HEK293 (cell line): ENCODE results near the gene GDAP2.

Experiments used
- ZNF24 ChIP-seq: fragments of 450-650 bp; formaldehyde crosslinking; IDR thresholded peaks from 2 replicates; pipeline ENCODE4 v1.5.1; 2016; ENCODE audit warnings: missing biosample characterization, missing genetic modification characterization
- TF ChIP-seq, protein P1 (sequence below): fragments of 450-650 bp; formaldehyde crosslinking; IDR thresholded peaks from 2 replicates; pipeline ENCODE4 v1.5.1; 2016; ENCODE audit warnings: missing biosample characterization, missing genetic modification characterization
- TF ChIP-seq, protein P2 (sequence below): fragments of 450-650 bp; formaldehyde crosslinking; IDR thresholded peaks from 2 replicates; pipeline ENCODE4 v1.5.0; 2017; ENCODE audit warnings: missing biosample characterization, missing genetic modification characterization, borderline replicate concordance

DNA sequence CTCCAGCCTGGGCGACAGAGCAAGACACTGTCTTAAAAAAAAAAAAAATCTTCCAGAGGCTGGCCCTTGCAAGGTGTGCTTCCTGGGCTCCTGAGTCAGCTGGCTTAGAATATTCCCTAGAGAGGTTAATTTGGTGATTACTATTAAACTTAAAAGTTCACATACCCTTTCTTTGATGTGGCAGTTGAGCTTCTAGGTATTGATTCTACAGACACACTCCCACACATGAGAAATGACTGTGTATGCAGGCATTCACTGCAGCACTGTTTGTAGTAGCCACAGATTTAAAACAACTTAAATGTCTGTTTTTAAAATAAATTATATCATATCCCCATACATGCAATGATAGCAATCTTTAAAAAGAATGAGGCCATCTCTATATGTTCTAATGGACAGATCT, 93.4 kb downstream of the GDAP2 start:
- TF ChIP-seq, protein P1, sequence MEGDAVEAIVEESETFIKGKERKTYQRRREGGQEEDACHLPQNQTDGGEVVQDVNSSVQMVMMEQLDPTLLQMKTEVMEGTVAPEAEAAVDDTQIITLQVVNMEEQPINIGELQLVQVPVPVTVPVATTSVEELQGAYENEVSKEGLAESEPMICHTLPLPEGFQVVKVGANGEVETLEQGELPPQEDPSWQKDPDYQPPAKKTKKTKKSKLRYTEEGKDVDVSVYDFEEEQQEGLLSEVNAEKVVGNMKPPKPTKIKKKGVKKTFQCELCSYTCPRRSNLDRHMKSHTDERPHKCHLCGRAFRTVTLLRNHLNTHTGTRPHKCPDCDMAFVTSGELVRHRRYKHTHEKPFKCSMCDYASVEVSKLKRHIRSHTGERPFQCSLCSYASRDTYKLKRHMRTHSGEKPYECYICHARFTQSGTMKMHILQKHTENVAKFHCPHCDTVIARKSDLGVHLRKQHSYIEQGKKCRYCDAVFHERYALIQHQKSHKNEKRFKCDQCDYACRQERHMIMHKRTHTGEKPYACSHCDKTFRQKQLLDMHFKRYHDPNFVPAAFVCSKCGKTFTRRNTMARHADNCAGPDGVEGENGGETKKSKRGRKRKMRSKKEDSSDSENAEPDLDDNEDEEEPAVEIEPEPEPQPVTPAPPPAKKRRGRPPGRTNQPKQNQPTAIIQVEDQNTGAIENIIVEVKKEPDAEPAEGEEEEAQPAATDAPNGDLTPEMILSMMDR = no peak
- TF ChIP-seq ZNF24 (tag by site-specific recombination) = no peak
- TF ChIP-seq, protein P2, sequence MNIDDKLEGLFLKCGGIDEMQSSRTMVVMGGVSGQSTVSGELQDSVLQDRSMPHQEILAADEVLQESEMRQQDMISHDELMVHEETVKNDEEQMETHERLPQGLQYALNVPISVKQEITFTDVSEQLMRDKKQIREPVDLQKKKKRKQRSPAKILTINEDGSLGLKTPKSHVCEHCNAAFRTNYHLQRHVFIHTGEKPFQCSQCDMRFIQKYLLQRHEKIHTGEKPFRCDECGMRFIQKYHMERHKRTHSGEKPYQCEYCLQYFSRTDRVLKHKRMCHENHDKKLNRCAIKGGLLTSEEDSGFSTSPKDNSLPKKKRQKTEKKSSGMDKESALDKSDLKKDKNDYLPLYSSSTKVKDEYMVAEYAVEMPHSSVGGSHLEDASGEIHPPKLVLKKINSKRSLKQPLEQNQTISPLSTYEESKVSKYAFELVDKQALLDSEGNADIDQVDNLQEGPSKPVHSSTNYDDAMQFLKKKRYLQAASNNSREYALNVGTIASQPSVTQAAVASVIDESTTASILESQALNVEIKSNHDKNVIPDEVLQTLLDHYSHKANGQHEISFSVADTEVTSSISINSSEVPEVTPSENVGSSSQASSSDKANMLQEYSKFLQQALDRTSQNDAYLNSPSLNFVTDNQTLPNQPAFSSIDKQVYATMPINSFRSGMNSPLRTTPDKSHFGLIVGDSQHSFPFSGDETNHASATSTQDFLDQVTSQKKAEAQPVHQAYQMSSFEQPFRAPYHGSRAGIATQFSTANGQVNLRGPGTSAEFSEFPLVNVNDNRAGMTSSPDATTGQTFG (tag by site-specific recombination) = no peak
